ENCODE results near the gene MAP6.

DNA sequence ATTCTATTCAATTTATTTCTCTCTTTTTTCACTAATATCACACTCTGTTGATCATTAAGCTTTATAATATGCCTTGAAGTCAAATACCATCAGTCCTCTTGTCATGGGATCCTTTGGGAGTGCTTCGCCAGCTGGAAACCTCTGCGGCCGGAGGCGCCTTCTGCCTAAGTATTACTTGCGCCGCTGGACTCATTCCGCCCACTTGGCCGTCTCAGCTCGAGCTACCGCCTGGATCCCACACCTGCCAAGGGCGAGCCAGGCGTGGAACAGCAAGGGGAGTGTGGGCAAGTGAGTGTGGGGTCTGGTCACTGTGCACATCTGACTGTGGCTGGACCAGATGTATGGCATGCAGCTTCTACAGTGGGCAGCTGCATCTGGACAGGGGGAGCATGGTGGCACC lies 9.1 kb upstream of the MAP6 start:
- TF ChIP-seq, protein P1, sequence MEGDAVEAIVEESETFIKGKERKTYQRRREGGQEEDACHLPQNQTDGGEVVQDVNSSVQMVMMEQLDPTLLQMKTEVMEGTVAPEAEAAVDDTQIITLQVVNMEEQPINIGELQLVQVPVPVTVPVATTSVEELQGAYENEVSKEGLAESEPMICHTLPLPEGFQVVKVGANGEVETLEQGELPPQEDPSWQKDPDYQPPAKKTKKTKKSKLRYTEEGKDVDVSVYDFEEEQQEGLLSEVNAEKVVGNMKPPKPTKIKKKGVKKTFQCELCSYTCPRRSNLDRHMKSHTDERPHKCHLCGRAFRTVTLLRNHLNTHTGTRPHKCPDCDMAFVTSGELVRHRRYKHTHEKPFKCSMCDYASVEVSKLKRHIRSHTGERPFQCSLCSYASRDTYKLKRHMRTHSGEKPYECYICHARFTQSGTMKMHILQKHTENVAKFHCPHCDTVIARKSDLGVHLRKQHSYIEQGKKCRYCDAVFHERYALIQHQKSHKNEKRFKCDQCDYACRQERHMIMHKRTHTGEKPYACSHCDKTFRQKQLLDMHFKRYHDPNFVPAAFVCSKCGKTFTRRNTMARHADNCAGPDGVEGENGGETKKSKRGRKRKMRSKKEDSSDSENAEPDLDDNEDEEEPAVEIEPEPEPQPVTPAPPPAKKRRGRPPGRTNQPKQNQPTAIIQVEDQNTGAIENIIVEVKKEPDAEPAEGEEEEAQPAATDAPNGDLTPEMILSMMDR (IDR thresholded peaks at IDR 0.05; ENCODE audit: low read depth, low read length): no peak
- TF ChIP-seq POLR2A (IDR thresholded peaks at IDR 0.05; ENCODE audit: extremely low read depth, insufficient read length): no peak
- TF ChIP-seq, protein P2, sequence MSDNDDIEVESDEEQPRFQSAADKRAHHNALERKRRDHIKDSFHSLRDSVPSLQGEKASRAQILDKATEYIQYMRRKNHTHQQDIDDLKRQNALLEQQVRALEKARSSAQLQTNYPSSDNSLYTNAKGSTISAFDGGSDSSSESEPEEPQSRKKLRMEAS (IDR thresholded peaks at IDR 0.05; ENCODE audit: low read depth, low read length): no peak

All from NB4 (cell line).